Activated naive CD8-positive, alpha-beta T cell treated with anti-CD3 and anti-CD28 coated beads, Interleukin-2, amount 50 U/mL, for 24 hours (primary cell): ENCODE measurements around the gene PCTP.

Experiments used
- ATAC-seq: fragments of 150-1000 bp; cut with Tn5 transposase; one replicate; pipeline ENCODE4 v1.10.0; 2021
- DNase-seq: peaks from one replicate; pipeline ENCODE4 v3.0.0; 2021
- H3K27ac Mint-ChIP-seq: one replicate; pipeline ENCODE4 v1.8.0; 2021; ENCODE audit warnings: mild to moderate bottlenecking, mixed read lengths
- H3K27me3 Mint-ChIP-seq: one replicate; pipeline ENCODE4 v1.8.0; 2021; ENCODE audit warnings: mixed read lengths
- H3K36me3 Mint-ChIP-seq: one replicate; pipeline ENCODE4 v1.8.0; 2021; ENCODE audit warnings: low read depth, mixed read lengths
- H3K4me1 Mint-ChIP-seq: one replicate; pipeline ENCODE4 v1.8.0; 2021; ENCODE audit warnings: mixed read lengths
- H3K4me3 Mint-ChIP-seq: one replicate; pipeline ENCODE4 v1.8.0; 2021; ENCODE audit warnings: mild to moderate bottlenecking, moderate library complexity, mixed read lengths
- H3K9me3 Mint-ChIP-seq: one replicate; pipeline ENCODE4 v1.8.0; 2021; ENCODE audit warnings: mixed read lengths

The PCTP gene

DNA sequence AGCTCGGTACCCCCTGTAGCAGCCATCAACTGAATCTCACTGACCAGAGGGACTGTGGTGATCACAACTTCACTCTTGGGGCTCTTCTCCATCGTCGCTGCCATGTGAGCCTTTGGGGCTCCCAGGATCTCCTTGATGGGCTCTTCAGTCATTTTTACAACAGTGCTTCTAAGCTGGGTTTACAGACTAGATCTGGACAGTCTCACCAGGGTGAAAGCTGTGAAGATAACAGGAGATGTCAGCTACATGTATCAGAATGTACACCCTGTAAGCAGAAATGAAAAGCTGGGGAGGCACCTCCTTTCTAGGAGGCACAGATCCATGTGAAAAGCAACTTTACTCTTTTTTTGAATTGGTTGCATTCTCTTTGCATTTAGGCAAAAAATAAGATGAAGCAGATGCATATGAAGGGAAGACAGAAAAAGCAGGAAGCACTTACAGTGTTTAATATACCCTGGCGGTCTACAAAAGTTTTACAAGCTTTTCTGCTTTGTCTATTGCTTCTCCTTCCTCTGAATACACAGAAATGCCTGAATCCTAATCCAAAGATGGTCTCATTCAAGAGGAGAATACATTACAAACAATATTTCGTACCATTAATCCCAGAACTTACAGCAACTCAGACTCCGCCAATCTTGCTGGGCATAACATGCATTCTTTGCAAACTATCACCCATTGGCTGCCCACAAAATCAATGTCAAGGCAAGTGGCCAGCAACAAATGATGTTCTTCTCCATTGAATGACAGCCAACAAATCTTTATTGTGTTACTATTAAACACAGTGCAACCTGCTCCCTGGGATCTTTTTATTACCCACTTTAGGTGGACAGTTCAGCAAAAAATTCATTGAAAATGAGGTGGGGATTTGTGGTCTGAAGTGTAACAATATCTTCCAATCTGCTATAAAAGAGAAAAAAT, 29.7 kb upstream of the PCTP start:
- Mint-ChIP-seq H3K9me3 (no peaks in the 10 kb centered on the region), H3K4me3 (no peak overlapping the region), H3K4me1 (peaks cover 8% of the 10 kb centered on the region), H3K27me3 (peaks cover 41% of the 10 kb centered on the region), H3K36me3 (no peaks in the 10 kb centered on the region), H3K27ac (no peak overlapping the region)
- no peak for DNase-seq
- ATAC-seq = no peak

GRCh38 chr17:55722016-55722736, 28.7 kb upstream of the PCTP start:
- Mint-ChIP-seq H3K4me3 (no peak overlapping the region), H3K9me3 (no peaks in the 10 kb centered on the region), H3K4me1 (peaks cover 8% of the 10 kb centered on the region), H3K27me3 (peaks cover 51% of the 10 kb centered on the region), H3K36me3 (no peaks in the 10 kb centered on the region), H3K27ac (no peak overlapping the region)
- DNase-seq (no peak), ATAC-seq (no peak)

DNA sequence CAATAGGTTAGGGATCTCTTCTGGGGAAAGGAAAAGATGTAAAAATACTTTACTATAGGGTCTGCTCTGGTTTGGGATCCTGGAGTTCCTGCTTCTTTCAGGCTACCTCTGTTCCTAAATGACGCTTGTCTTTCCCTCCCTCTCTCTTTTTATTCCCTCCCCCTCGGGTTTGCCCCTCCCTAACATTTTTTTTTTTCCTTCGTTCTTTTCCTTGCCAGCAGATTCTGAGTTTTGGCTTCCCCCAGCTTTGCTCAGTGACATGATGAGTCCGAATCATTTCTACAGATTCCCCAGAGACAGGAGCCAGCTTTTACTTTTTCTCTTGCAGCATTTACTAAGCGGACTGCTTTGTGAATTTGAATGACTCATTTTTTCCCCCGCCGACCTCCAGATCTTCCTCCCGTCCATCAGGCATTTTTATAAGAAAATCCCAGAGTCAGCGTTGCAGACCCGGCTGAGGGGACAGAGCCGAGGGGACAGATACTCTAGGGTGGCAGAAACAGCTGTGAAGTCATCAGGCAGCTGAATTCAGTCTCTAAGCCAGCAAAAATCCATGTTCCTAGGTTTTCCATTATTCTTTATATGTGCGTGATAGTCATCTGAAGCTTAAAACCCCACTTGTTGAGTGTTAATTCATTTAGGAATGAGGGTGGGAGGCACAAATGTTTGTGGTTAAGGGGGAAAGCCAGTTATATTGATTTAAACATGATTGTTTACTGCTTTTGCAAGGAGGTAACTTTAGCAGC, 27.9 kb upstream of the PCTP start, which contains the start of gene TMEM100:
Gene TMEM100, minus strand, starts transcription at position 123 of the 746 bp plus-strand sequence. CDS start 1,794 bp downstream, outside the sequence.
- ATAC-seq (no peak), DNase-seq (no peak)
- Mint-ChIP-seq H3K4me3 (no peak within 1 kb of the TSS), H3K4me1 (peaks cover 8% of the 10 kb centered on the region), H3K27ac (no peak within 1 kb of the TSS), H3K9me3 (no peaks in the 10 kb centered on the region), H3K27me3 (peaks cover 51% of the 10 kb centered on the region), H3K36me3 (no peaks in the 10 kb centered on the region)

GRCh38 chr17:55723488-55723848, 27.4 kb upstream of the PCTP start:
- Mint-ChIP-seq H3K27me3 (peaks cover 49% of the 10 kb centered on the region), H3K4me3 (no peak overlapping the region), H3K9me3 (no peaks in the 10 kb centered on the region), H3K36me3 (no peaks in the 10 kb centered on the region), H3K4me1 (peaks cover 8% of the 10 kb centered on the region), H3K27ac (no peak overlapping the region)
- ATAC-seq = no peak
- DNase-seq = no peak

- Mint-ChIP-seq H3K27me3 (peaks cover 48% of the 10 kb centered on the region), H3K4me3 (no peak overlapping the region), H3K9me3 (no peaks in the 10 kb centered on the region), H3K4me1 (peaks cover 16% of the 10 kb centered on the region), H3K27ac (no peak overlapping the region), H3K36me3 (no peaks in the 10 kb centered on the region)
- DNase-seq = no peak
- ATAC-seq = no peak
Measured at GRCh38 chr17:55726440-55726839, 24.4 kb upstream of the PCTP start.

DNA sequence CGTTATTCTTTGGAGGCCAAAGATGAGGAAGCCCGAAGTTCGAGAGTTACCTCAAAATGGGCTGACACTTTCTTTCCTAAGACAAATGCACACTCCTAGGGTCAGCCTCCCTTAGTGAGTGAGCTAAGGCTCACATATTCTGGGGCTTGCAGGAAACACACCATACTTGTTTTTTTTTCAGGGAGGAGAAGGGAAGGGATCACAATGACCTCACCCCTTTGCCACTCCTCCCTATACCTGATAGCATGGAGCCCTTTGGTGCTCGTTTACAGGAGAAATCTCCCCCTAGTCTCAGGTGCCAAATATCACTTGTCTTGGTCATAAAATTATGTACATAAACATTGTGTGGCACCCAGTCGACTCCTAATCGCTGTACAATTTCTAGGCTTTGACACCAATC, 23.6 kb upstream of the PCTP start:
- no peaks in the 10 kb centered on the region for H3K36me3 Mint-ChIP-seq
- peaks cover 43% of the 10 kb centered on the region for H3K27me3 Mint-ChIP-seq
- H3K4me3 Mint-ChIP-seq = no peak overlapping the region
- H3K9me3 Mint-ChIP-seq = no peaks in the 10 kb centered on the region
- peaks cover 24% of the 10 kb centered on the region for H3K4me1 Mint-ChIP-seq
- DNase-seq (no peak), ATAC-seq (no peak)
- H3K27ac Mint-ChIP-seq = no peak overlapping the region

- no peaks in the 10 kb centered on the region for H3K9me3 Mint-ChIP-seq
- no peak for DNase-seq
- no peak overlapping the region for H3K27ac Mint-ChIP-seq
- H3K27me3 Mint-ChIP-seq = peaks cover 41% of the 10 kb centered on the region
- no peak overlapping the region for H3K4me3 Mint-ChIP-seq
- peaks cover 23% of the 10 kb centered on the region for H3K4me1 Mint-ChIP-seq
- ATAC-seq = no peak
- no peaks in the 10 kb centered on the region for H3K36me3 Mint-ChIP-seq
Measured at GRCh38 chr17:55727920-55728319, 22.9 kb upstream of the PCTP start.

DNA sequence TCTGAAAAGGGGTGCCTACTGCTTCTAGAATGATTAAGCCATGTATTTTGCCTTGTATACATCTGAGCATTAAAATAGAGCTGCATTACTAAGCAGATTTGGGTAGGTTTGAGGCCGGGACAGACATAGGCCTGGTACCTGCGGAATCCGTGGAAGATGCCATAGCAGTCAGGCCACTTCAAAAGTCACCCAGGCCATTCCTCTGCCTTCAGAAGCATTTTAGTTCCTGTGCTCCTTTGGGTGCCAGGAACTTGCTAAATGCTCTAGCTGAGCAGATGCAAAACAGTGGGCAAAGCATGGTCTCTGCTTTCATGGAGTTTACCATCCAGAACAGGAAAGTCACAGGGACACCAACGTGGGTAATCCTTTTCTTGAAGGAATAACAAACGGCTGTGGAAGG, 22.5 kb upstream of the PCTP start:
- DNase-seq = no peak
- Mint-ChIP-seq H3K9me3 (no peaks in the 10 kb centered on the region), H3K36me3 (no peaks in the 10 kb centered on the region), H3K4me3 (no peak overlapping the region), H3K27ac (no peak overlapping the region), H3K27me3 (peaks cover 36% of the 10 kb centered on the region), H3K4me1 (peaks cover 26% of the 10 kb centered on the region)
- ATAC-seq = no peak

GRCh38 chr17:55728833-55729232, 22.0 kb upstream of the PCTP start:
- no peak for ATAC-seq
- no peak for DNase-seq
- Mint-ChIP-seq H3K4me3 (no peak overlapping the region), H3K36me3 (no peaks in the 10 kb centered on the region), H3K27me3 (peaks cover 34% of the 10 kb centered on the region), H3K4me1 (peaks cover 31% of the 10 kb centered on the region), H3K9me3 (no peaks in the 10 kb centered on the region), H3K27ac (no peak overlapping the region)

- Mint-ChIP-seq H3K4me1 (peaks cover 37% of the 10 kb centered on the region), H3K36me3 (no peaks in the 10 kb centered on the region), H3K27me3 (peaks cover 37% of the 10 kb centered on the region), H3K4me3 (no peak overlapping the region), H3K27ac (no peak overlapping the region), H3K9me3 (no peaks in the 10 kb centered on the region)
- ATAC-seq = no peak
- no peak for DNase-seq
Measured at GRCh38 chr17:55729484-55729883, 21.4 kb upstream of the PCTP start.

- peaks cover 45% of the 10 kb centered on the region for H3K4me1 Mint-ChIP-seq
- no peaks in the 10 kb centered on the region for H3K9me3 Mint-ChIP-seq
- DNase-seq (no peak), ATAC-seq (no peak)
- H3K27ac Mint-ChIP-seq = no peak overlapping the region
- peaks cover 36% of the 10 kb centered on the region for H3K27me3 Mint-ChIP-seq
- H3K36me3 Mint-ChIP-seq = no peaks in the 10 kb centered on the region
- H3K4me3 Mint-ChIP-seq = no peak overlapping the region
Measured at GRCh38 chr17:55730380-55730779, 20.5 kb upstream of the PCTP start.

DNA sequence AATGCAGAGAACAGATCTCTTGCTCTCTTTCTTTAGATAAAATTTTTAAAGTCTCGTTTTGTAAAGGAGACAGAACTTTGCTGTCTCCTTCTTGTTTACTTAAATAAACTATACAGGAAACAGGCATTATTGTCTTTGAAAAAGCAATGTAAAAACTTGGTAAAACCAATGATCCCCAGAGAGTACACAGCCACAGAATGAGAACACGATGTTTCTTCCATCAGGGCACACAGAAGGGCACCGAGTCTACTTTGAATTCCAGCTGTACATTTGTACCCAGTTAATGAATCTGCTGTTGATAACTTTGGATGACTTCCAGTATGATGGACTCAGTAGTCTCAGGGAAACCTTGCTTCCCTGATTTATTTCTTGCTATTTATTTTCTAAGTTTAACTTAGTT, 20.0 kb upstream of the PCTP start:
- Mint-ChIP-seq H3K4me1 (peaks cover 50% of the 10 kb centered on the region), H3K27me3 (peaks cover 32% of the 10 kb centered on the region), H3K9me3 (no peaks in the 10 kb centered on the region), H3K4me3 (no peak overlapping the region), H3K27ac (no peak overlapping the region), H3K36me3 (no peaks in the 10 kb centered on the region)
- DNase-seq = no peak
- ATAC-seq = no peak

GRCh38 chr17:55731586-55732250, 19.1 kb upstream of the PCTP start:
- Mint-ChIP-seq H3K36me3 (no peaks in the 10 kb centered on the region), H3K4me1 (peaks cover 52% of the 10 kb centered on the region), H3K27me3 (peaks cover 24% of the 10 kb centered on the region), H3K4me3 (no peak overlapping the region), H3K9me3 (no peaks in the 10 kb centered on the region), H3K27ac (peak overlapping the region; percentile 45)
- DNase-seq (no peak), ATAC-seq (peak; percentile 60)

GRCh38 chr17:55734128-55734781, 16.6 kb upstream of the PCTP start:
- ATAC-seq = peak; percentile 71
- Mint-ChIP-seq H3K9me3 (no peaks in the 10 kb centered on the region), H3K4me3 (peak overlapping the region; percentile 39), H3K27me3 (peaks cover 16% of the 10 kb centered on the region), H3K27ac (peak overlapping the region; percentile 60), H3K4me1 (peaks cover 55% of the 10 kb centered on the region), H3K36me3 (no peaks in the 10 kb centered on the region)
- no peak for DNase-seq
